GM23338 (cell line): ENCODE data around the gene CCDC80. TPM values are rescaled to one million over a fixed set of nuclear protein-coding genes. Genes with fewer than 3 reads are reported as not detected.

Source experiments
- ATAC-seq: fragments of 200-7000 bp; cut with Tn5 transposase; 3 replicates; pipeline ENCODE4 v1.9.1; 2020
- DNase-seq: peaks from one replicate; pipeline ENCODE4 v3.0.0-alpha.2; 2015; ENCODE audit warnings: low spot score
- H2AFZ ChIP-seq: fragments of 200-600 bp; sonication (generic); 2 replicates; pipeline ENCODE4 v1.8.0; 2016; ENCODE audit warnings: antibody characterized with exemption, mild to moderate bottlenecking, moderate library complexity
- H3F3A ChIP-seq: fragments of 200-600 bp; sonication (generic); replicated peaks from 2 replicates; pipeline ENCODE4 v1.8.0; 2017; ENCODE audit warnings: antibody characterized with exemption, mixed run types, low read depth
- H3K27ac ChIP-seq: fragments of 200-600 bp; sonication (generic); 2 replicates; pipeline ENCODE4 v1.6.1; 2016; ENCODE audit warnings: low read depth
- H3K27me3 ChIP-seq: fragments of 200-600 bp; sonication (generic); 2 replicates; pipeline ENCODE4 v1.8.0; 2016; ENCODE audit warnings: mild to moderate bottlenecking, mixed run types, moderate library complexity; ENCODE audit not compliant: insufficient read depth
- H3K36me3 ChIP-seq: fragments of 200-600 bp; sonication (generic); 2 replicates; pipeline ENCODE4 v1.8.0; 2016; ENCODE audit warnings: mild to moderate bottlenecking; ENCODE audit not compliant: insufficient read depth
- H3K4me1 ChIP-seq: fragments of 200-600 bp; sonication (generic); 2 replicates; pipeline ENCODE4 v1.8.0; 2016; ENCODE audit warnings: mild to moderate bottlenecking, moderate library complexity; ENCODE audit not compliant: insufficient read depth
- H3K4me2 ChIP-seq: fragments of 200-600 bp; sonication (generic); 2 replicates; pipeline ENCODE4 v1.7.1; 2017; ENCODE audit warnings: mixed run types
- H3K4me3 ChIP-seq: fragments of 200-600 bp; sonication (generic); 2 replicates; pipeline ENCODE4 v1.6.1; 2016; ENCODE audit warnings: mixed run types
- H3K79me2 ChIP-seq: fragments of 200-600 bp; sonication (generic); replicated peaks from 2 replicates; pipeline ENCODE4 v1.8.0; 2017; ENCODE audit warnings: mild to moderate bottlenecking; ENCODE audit not compliant: insufficient read depth
- H3K9me2 ChIP-seq: fragments of 200-600 bp; sonication (generic); 2 replicates; pipeline ENCODE4 v1.8.0; 2017; ENCODE audit not compliant: insufficient read depth
- H4K20me1 ChIP-seq: fragments of 200-600 bp; sonication (generic); replicated peaks from 2 replicates; pipeline ENCODE4 v1.8.0; 2017; ENCODE audit warnings: mild to moderate bottlenecking; ENCODE audit not compliant: insufficient read depth
- H3K27ac Mint-ChIP-seq: 2 replicates; pipeline ENCODE4 v1.8.0; 2020; ENCODE audit warnings: inconsistent platforms, mild to moderate bottlenecking, moderate library complexity, mixed read lengths
- H3K27me3 Mint-ChIP-seq: 3 replicates; pipeline ENCODE4 v1.8.0; 2022; ENCODE audit warnings: low read depth, mild to moderate bottlenecking, moderate library complexity, mixed read lengths, inconsistent platforms; ENCODE audit not compliant: insufficient read depth, poor library complexity
- H3K36me3 Mint-ChIP-seq: 3 replicates; pipeline ENCODE4 v1.8.0; 2021; ENCODE audit warnings: low read depth, mild to moderate bottlenecking, inconsistent platforms, moderate library complexity, mixed read lengths
- H3K4me1 Mint-ChIP-seq: 3 replicates; pipeline ENCODE4 v1.8.0; 2020; ENCODE audit warnings: mild to moderate bottlenecking, inconsistent platforms, mixed read lengths
- H3K4me3 Mint-ChIP-seq: 3 replicates; pipeline ENCODE4 v1.8.0; 2021; ENCODE audit warnings: moderate library complexity, mild to moderate bottlenecking, inconsistent platforms, mixed read lengths
- H3K9me3 Mint-ChIP-seq: 3 replicates; pipeline ENCODE4 v1.8.0; 2020; ENCODE audit warnings: moderate library complexity, mild to moderate bottlenecking, inconsistent platforms, mixed read lengths
- CTCF ChIP-seq, 2 experiments: fragments of 200-600 bp in 1 of 2; sonication (generic) in 1 of 2; conservative IDR thresholded peaks; 2 replicates each; pipeline versions ENCODE4 v1.5.1 to v1.6.1; 2016 to 2017; ENCODE audit warnings: antibody characterized with exemption in 2 of 2, low read depth in 2 of 2, mild to moderate bottlenecking in 2 of 2, moderate library complexity in 1 of 2
- ETS1 ChIP-seq: IDR thresholded peaks from 2 replicates; pipeline ENCODE4 v1.6.1; 2016; ENCODE audit warnings: antibody characterized with exemption
- EZH2 ChIP-seq: fragments of 200-600 bp; sonication (generic); IDR thresholded peaks from one replicate; pipeline ENCODE4 v1.8.0; 2017; ENCODE audit warnings: antibody characterized with exemption, mild to moderate bottlenecking, low read depth; ENCODE audit not compliant: unreplicated experiment
- EZH2phosphoT487 ChIP-seq: fragments of 200-600 bp; sonication (generic); IDR thresholded peaks from one replicate; pipeline ENCODE4 v1.8.1; 2018; ENCODE audit warnings: antibody characterized with exemption; ENCODE audit not compliant: unreplicated experiment
- JUNB ChIP-seq: IDR thresholded peaks from one replicate; pipeline ENCODE4 v1.6.1; 2016; ENCODE audit warnings: antibody characterized with exemption; ENCODE audit not compliant: unreplicated experiment
- NANOG ChIP-seq: IDR thresholded peaks from 2 replicates; pipeline ENCODE4 v1.6.1; 2016; ENCODE audit warnings: antibody characterized with exemption, borderline replicate concordance
- STAT1 ChIP-seq: IDR thresholded peaks from one replicate; pipeline ENCODE4 v1.6.1; 2016; ENCODE audit warnings: antibody characterized with exemption; ENCODE audit not compliant: unreplicated experiment
- ZNF462 ChIP-seq: fragments of 250-450 bp; sonication (Bioruptor Pico); IDR thresholded peaks from 2 replicates; pipeline ENCODE4 v1.5.0; 2020; ENCODE audit warnings: mild to moderate bottlenecking, moderate library complexity
- polyA plus RNA-seq: library from polyadenylated mRNA; unstranded; fragments of >200 nt; fragmentation: Nextera tagmentation; extraction: Ambion mirVana; gene quantifications from 2 replicates; pipeline ENCODE4 v1.2.1, GENCODE V29; 2016
- total RNA-seq: library from RNA; depleted of rRNA; stranded (reverse); fragments of >200 nt; shearing (Covaris generic); gene quantifications from 2 replicates; pipeline ENCODE4 v1.2.3, GENCODE V29; 2014

The CCDC80 gene
- total and polyA plus RNA-seq, 2 experiments from 2014 or later: 5.4 to 6.7 TPM

- no peak for TF ChIP-seq CTCF (conservative IDR thresholded peaks at IDR 0.05; ENCODE audit: low read depth in 2 of 2)
Observed at GRCh38 chr3:112579232-112579631, 61.7 kb downstream of the CCDC80 start (continued).

GRCh38 chr3:112572701-112573100 lies 68.2 kb downstream of the CCDC80 start:
- H3K4me1 Mint-ChIP-seq: no peaks in the 10 kb centered on the region
- H3K36me3 Mint-ChIP-seq: peaks cover 26% of the 10 kb centered on the region
- H3K27ac ChIP-seq: no peak overlapping the region

More at GRCh38 chr3:112572701-112573100, 68.2 kb downstream of the CCDC80 start:
- Histone ChIP-seq H3K79me2 (no peaks in the 10 kb centered on the region), H3K4me2 (no peak overlapping the region), H3K27me3 (no peaks in the 10 kb centered on the region), H3K4me3 (no peak overlapping the region), H3K9me2 (no peaks in the 10 kb centered on the region), H3K4me1 (no peaks in the 10 kb centered on the region), H2AFZ (no peak overlapping the region), H4K20me1 (no peaks in the 10 kb centered on the region), H3K36me3 (peaks cover 15% of the 10 kb centered on the region; the same call in 1 of the 2 replicates), H3F3A (no peaks in the 10 kb centered on the region)
- ATAC-seq: no peak
- TF ChIP-seq ZNF462 (CRISPR knock-in tag) (no peak), JUNB (no peak), EZH2phosphoT487 (no peak), EZH2 (no peak), NANOG (no peak), ETS1 (no peak), CTCF (conservative IDR thresholded peaks at IDR 0.05; ENCODE audit: low read depth in 2 of 2) (no peak), STAT1 (no peak)
- Mint-ChIP-seq H3K9me3 (no peaks in the 10 kb centered on the region; the same call in 2 of the 3 replicates), H3K27me3 (no peaks in the 10 kb centered on the region), H3K4me3 (no peak overlapping the region), H3K27ac (no peak overlapping the region)
- no peak for DNase-seq
